Prostate gland (tissue), 2 donors: ENCODE results near the gene ZSCAN5C. TPM values are rescaled to one million over a fixed set of nuclear protein-coding genes. Genes with fewer than 3 reads are reported as not detected.

ENCODE experiments used
- DNase-seq: peaks from one replicate; pipeline ENCODE4 v3.0.0-alpha.2; 2019; ENCODE audit warnings: low spot score
- H3K27ac ChIP-seq, 2 donors: fragments of 200-600 bp; sonication (generic); 2 replicates each; pipeline ENCODE4 v1.5.1; 2017 to 2019
- H3K27me3 ChIP-seq: fragments of 200-600 bp; sonication (generic); replicated peaks from 2 replicates; pipeline ENCODE4 v1.5.1; 2019; ENCODE audit not compliant: insufficient read depth
- H3K36me3 ChIP-seq, 2 donors: fragments of 200-600 bp; sonication (generic); 1 replicate in 1 of 2; 2 replicates in 1 of 2; pipeline versions ENCODE4 v1.5.1 to v1.8.1; 2017 to 2019
- H3K4me1 ChIP-seq: fragments of 200-600 bp; sonication (generic); replicated peaks from 2 replicates; pipeline ENCODE4 v1.5.1; 2019
- H3K4me3 ChIP-seq, 2 donors: fragments of 200-600 bp; sonication (generic); 2 replicates each; pipeline ENCODE4 v1.5.1; 2017 to 2019
- H3K9me3 ChIP-seq: fragments of 200-600 bp; sonication (generic); 2 replicates; pipeline ENCODE4 v1.5.1; 2017
- POLR2A ChIP-seq: fragments of 450-650 bp; IDR thresholded peaks from one replicate; pipeline ENCODE4 v1.6.1; 2016; ENCODE audit warnings: antibody characterized with exemption, mild to moderate bottlenecking
- POLR2AphosphoS5 ChIP-seq: sonication (generic); formaldehyde crosslinking; IDR thresholded peaks from one replicate; pipeline ENCODE4 v1.6.1; 2017; ENCODE audit warnings: antibody characterized with exemption
- WGBS: methylation state at CpG from one replicate; pipeline ENCODE4 v1.1.5; 2018; 5-methylcytosine and 5-hydroxymethylcytosine counted together
- intact Hi-C: fragments of 100-400 bp; cut with DNase I; formaldehyde crosslinking; loops from one replicate; pipeline ENCODE4 v1.14.2; 2022
- total RNA-seq, 2 donors: library from RNA; depleted of rRNA; stranded (reverse); fragments of >200 nt; gene quantifications; one replicate each; pipeline ENCODE4 v1.1.0, GENCODE V29; 2016
- TF ChIP-seq, protein P1 (sequence below), 4 experiments: fragments of 200-600 bp in 2 of 4; fragments of 450-650 bp in 2 of 4; sonication (generic) in 2 of 4; IDR thresholded peaks; 1 replicate in 3 of 4; 2 replicates in 1 of 4; pipeline ENCODE4 v1.5.1; 2016 to 2019; ENCODE audit warnings: antibody characterized with exemption in 4 of 4, mild to moderate bottlenecking in 2 of 4, moderate library complexity in 2 of 4

ZSCAN5C gene, protein sequence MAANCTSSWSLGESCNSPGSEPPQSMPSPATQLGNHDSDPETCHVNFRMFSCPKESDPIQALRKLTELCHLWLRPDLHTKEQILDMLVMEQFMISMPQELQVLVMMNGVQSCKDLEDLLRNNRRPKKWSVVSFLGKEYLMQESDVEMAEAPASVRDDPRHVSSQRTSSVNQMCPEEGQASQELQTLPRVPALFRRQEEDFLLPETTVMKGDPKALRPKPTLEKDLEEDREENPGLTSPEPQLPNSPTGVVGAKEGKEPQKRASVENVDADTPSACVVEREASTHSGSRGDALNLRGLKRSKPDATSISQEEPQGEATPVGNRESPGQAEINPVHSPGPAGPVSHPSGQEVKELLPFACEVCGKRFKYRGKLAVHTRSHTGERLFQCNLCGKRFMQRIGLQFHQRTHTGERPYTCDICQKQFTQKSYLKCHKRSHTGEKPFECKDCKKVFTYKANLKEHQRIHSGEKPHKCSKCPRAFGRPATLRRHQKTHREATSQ
- total RNA-seq = not detected

DNA sequence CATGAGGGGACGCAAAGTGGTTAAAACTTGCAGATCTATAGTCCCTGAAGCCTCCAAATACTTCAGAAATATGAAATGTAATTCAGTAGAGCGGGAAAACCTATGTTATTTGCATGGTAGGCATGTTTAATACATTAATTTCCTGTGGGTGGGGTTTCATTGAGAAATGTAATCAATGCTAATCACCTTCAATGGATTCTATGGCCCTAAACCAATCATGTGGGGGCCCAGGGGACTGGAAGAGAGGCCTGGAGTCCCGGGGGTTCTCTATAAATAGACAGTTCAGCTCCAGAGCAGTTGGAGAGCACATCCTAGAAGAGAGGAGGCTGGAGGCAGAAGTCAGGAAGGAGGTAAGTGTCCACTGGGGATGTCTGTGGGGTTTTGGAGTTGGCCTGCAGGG, at the start of gene ZSCAN5C:
ZSCAN5C (plus strand) TSS at position 301 of the 400 bp plus-strand sequence. CDS start 3,641 bp downstream, outside the sequence.
- DNase-seq = no peak
- 63% methylated on average over 3 of the region's 3 CpGs for WGBS
- Histone ChIP-seq H3K27me3 (no peaks in the 10 kb centered on the region), H3K36me3 (no peaks in the 10 kb centered on the region), H3K4me3 (no peak within 1 kb of the TSS), H3K4me1 (no peaks in the 10 kb centered on the region), H3K9me3 (no peaks in the 10 kb centered on the region), H3K27ac (no peak within 1 kb of the TSS)
- TF ChIP-seq POLR2A = no peak
- no peak for TF ChIP-seq POLR2AphosphoS5
- TF ChIP-seq, protein P1, sequence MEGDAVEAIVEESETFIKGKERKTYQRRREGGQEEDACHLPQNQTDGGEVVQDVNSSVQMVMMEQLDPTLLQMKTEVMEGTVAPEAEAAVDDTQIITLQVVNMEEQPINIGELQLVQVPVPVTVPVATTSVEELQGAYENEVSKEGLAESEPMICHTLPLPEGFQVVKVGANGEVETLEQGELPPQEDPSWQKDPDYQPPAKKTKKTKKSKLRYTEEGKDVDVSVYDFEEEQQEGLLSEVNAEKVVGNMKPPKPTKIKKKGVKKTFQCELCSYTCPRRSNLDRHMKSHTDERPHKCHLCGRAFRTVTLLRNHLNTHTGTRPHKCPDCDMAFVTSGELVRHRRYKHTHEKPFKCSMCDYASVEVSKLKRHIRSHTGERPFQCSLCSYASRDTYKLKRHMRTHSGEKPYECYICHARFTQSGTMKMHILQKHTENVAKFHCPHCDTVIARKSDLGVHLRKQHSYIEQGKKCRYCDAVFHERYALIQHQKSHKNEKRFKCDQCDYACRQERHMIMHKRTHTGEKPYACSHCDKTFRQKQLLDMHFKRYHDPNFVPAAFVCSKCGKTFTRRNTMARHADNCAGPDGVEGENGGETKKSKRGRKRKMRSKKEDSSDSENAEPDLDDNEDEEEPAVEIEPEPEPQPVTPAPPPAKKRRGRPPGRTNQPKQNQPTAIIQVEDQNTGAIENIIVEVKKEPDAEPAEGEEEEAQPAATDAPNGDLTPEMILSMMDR (IDR thresholded peaks at IDR 0.05) = no peak
- intact Hi-C loops = no loop called here

DNA sequence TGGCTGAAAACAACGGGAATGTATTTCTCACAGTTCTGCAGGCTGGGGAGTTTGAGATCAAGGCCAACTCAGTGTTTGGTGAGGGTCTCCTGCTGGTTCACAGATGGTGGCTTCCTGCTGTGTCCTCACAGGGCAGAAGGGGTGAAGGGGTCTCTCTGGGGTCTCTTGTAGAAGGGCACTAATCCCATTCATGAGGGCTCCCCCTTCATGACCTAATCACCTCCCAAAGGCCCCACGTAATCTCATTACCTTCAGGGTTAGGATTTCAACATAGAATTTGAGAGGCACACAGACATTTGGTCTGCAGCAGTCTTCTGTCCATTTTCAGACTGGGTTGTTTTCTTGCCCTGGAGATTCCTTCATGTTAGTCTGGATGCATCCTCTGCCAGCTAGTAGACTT, 49.4 kb upstream of the ZSCAN5C start:
- H3K27ac ChIP-seq = no peak overlapping the region
- DNase-seq = no peak
- H3K4me1 ChIP-seq = no peaks in the 10 kb centered on the region
- TF ChIP-seq POLR2A = no peak
- no peak for TF ChIP-seq POLR2AphosphoS5
- TF ChIP-seq, protein P1 (IDR thresholded peaks at IDR 0.05) = no peak
- intact Hi-C loops = no loop called here
- no peaks in the 10 kb centered on the region for H3K27me3 ChIP-seq
- no peak overlapping the region for H3K4me3 ChIP-seq
- H3K9me3 ChIP-seq = no peaks in the 10 kb centered on the region
- WGBS = 77% methylated on average over 2 of the region's 2 CpGs
- H3K36me3 ChIP-seq = no peaks in the 10 kb centered on the region

DNA sequence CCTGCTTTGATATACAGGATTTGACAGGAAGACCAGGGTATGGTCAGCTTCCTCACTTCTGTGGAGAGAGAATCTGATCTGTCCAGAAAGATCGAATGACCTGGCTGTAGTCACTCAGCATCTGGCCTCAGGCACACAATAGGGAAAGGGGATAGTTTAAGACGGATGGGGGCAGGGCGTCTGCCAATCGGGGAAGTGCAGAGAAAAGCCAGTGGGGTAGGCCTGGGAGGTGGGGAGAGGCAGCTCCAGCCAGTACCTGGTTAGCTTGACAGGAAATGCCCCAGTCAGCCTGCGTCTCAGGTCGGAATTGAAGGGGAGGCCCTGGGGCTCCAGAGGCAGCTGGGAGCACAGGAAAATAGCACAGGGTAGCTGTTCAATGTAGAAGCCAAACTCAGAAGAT, 48.6 kb upstream of the ZSCAN5C start:
- Histone ChIP-seq H3K27me3 (no peaks in the 10 kb centered on the region), H3K9me3 (no peaks in the 10 kb centered on the region), H3K27ac (no peak overlapping the region), H3K4me1 (no peaks in the 10 kb centered on the region), H3K36me3 (no peaks in the 10 kb centered on the region), H3K4me3 (no peak overlapping the region)
- TF ChIP-seq POLR2A = no peak
- TF ChIP-seq POLR2AphosphoS5 = no peak
- TF ChIP-seq, protein P1 (IDR thresholded peaks at IDR 0.05) = no peak
- 62% methylated on average over 6 of the region's 6 CpGs for WGBS
- intact Hi-C loops = no loop called here
- no peak for DNase-seq

DNA sequence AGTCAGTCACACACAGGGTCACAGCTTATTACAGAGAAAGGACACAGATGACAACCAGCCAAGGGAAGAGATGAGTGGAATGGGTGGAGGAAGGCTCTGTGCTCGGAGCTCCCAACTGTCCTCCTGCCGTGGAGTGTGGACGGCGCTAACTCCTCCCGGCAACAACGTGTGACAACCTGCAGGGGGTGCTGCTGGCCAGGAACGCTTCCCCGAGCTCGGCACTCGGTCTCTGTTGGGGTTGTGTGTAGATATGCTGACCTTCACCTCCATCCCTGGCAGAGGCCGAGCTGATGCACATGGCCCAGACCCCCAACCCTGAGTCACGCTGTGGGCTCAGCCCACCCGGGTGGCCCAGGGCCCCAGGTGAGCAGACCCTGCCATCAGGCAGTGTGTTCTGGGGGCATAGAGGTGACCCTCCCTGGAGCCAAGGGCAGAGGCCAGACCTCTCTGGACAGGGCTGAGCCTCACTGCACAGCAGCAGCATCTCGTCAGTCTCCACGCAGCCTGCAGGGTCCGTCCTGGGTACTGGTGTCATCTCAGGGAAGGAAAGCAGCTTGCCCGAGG, 46.9 kb upstream of the ZSCAN5C start:
- 62% methylated on average over 17 of the region's 17 CpGs for WGBS
- H3K4me1 ChIP-seq = no peaks in the 10 kb centered on the region
- no peak overlapping the region for H3K27ac ChIP-seq
- peaks cover 0 to 13% of the 10 kb centered on the region in 2 donors for H3K36me3 ChIP-seq
- no peak for DNase-seq
- intact Hi-C loops = loop anchor here (5.0 kb wide), 1 partner anchor 43 kb away; no protein-coding TSS in a partner anchor
- no peak overlapping the region for H3K4me3 ChIP-seq
- TF ChIP-seq POLR2AphosphoS5 (no peak), POLR2A (no peak)
- TF ChIP-seq, protein P1 (IDR thresholded peaks at IDR 0.05) = peak in 1 of 4 experiments; percentile 15
- H3K27me3 ChIP-seq = no peaks in the 10 kb centered on the region
- no peaks in the 10 kb centered on the region for H3K9me3 ChIP-seq
